Lung (tissue), 12 donors: ENCODE results near the gene MBNL1. TPM values are rescaled to one million over a fixed set of nuclear protein-coding genes. Genes with fewer than 3 reads are reported as not detected.
A peak's percentile ranks its signal among the peaks of the same experiment; 100 is the strongest.

Experiments used
- ATAC-seq: fragments of 200-7000 bp; cut with Tn5 transposase; one replicate; pipeline ENCODE4 v1.9.1; 2020; ENCODE audit warnings: moderate number of reproducible peaks; ENCODE audit not compliant: insufficient read depth, low FRiP score
- DNase-seq, 3 donors: peaks; one replicate each; pipeline ENCODE4 v3.0.0-alpha.2; 2013 to 2017
- H3K27ac ChIP-seq, 2 donors: one replicate each; pipeline ENCODE4 v1.5.1; 2013; ENCODE audit warnings: mild to moderate bottlenecking in 2 of 2, moderate library complexity in 2 of 2, control low read depth in 1 of 2, inconsistent platforms in 1 of 2, low read depth in 1 of 2, low read length in 1 of 2
- H3K27me3 ChIP-seq, 3 donors: one replicate each; pipeline ENCODE4 v1.5.1; 2013; ENCODE audit warnings: low read length in 2 of 3; ENCODE audit not compliant: control insufficient read depth in 3 of 3, insufficient read depth in 3 of 3
- H3K36me3 ChIP-seq, 4 donors: one replicate each; pipeline ENCODE4 v1.5.1; 2013; ENCODE audit warnings: low read length in 4 of 4, mild to moderate bottlenecking in 1 of 4, moderate library complexity in 1 of 4; ENCODE audit not compliant: control insufficient read depth in 4 of 4, insufficient read depth in 4 of 4
- H3K4me1 ChIP-seq, 5 donors: one replicate each; pipeline ENCODE4 v1.5.1; 2013; ENCODE audit warnings: low read length in 5 of 5, mild to moderate bottlenecking in 2 of 5, moderate library complexity in 1 of 5; ENCODE audit not compliant: control insufficient read depth in 5 of 5, insufficient read depth in 5 of 5
- H3K4me3 ChIP-seq: one replicate; pipeline ENCODE4 v1.5.1; 2013; ENCODE audit warnings: mild to moderate bottlenecking, control low read depth, moderate library complexity
- H3K9ac ChIP-seq, 2 donors: one replicate each; pipeline ENCODE4 v1.5.1; 2013; ENCODE audit warnings: low read length in 2 of 2, control low read depth in 1 of 2; ENCODE audit not compliant: insufficient read depth in 1 of 2
- H3K9me3 ChIP-seq, 4 donors: one replicate each; pipeline ENCODE4 v1.5.1; 2013; ENCODE audit warnings: low read length in 3 of 4, mild to moderate bottlenecking in 1 of 4, moderate library complexity in 1 of 4; ENCODE audit not compliant: control insufficient read depth in 4 of 4, insufficient read depth in 3 of 4
- WGBS, 2 donors: extraction: QIAGEN DNeasy Blood & Tissue Kit; methylation state at CpG; one replicate each; pipeline ENCODE4 v1.1.7; 2013; 5-methylcytosine and 5-hydroxymethylcytosine counted together
- polyA plus RNA-seq, 2 donors: library from polyadenylated mRNA; stranded (reverse); fragments of 200-250 nt; gene quantifications; one replicate each; pipeline ENCODE4 v1.2.1, GENCODE V29; 2013
- total RNA-seq, 2 donors: library from RNA; depleted of rRNA in 1 of 2; stranded (reverse); fragments of >200 nt in 1 of 2; gene quantifications; one replicate each; pipeline ENCODE4 v1.2.1, GENCODE V29; 2014 to 2021
- TF ChIP-seq, protein P1 (sequence below): IDR thresholded peaks from 2 replicates; pipeline ENCODE4 v1.5.1; 2012; ENCODE audit warnings: mild to moderate bottlenecking; ENCODE audit errors: control extremely low read depth, extremely low read depth
- donor health status: control.
- donor health status: control.
- donor health status: Bipolar disorder and iron deficiency.
- donor health status: healthy.
- donor health status: DM: yes; HTN: yes; CAD: no.

The MBNL1 gene
- total and polyA plus RNA-seq, 4 donors: 55.3 to 266 (median 165) TPM

- peaks cover 1 to 46% (median 28%) of the 10 kb centered on the region in 5 donors for H3K4me1 ChIP-seq
- WGBS, 2 donors: 86% methylated on average over 2 of the region's 2 CpGs
Observed at GRCh38 chr3:152283492-152284381, 15.0 kb downstream of the MBNL1 start.

GRCh38 chr3:152284906-152285305 is 16.2 kb downstream of the MBNL1 start:
- TF ChIP-seq, protein P1, sequence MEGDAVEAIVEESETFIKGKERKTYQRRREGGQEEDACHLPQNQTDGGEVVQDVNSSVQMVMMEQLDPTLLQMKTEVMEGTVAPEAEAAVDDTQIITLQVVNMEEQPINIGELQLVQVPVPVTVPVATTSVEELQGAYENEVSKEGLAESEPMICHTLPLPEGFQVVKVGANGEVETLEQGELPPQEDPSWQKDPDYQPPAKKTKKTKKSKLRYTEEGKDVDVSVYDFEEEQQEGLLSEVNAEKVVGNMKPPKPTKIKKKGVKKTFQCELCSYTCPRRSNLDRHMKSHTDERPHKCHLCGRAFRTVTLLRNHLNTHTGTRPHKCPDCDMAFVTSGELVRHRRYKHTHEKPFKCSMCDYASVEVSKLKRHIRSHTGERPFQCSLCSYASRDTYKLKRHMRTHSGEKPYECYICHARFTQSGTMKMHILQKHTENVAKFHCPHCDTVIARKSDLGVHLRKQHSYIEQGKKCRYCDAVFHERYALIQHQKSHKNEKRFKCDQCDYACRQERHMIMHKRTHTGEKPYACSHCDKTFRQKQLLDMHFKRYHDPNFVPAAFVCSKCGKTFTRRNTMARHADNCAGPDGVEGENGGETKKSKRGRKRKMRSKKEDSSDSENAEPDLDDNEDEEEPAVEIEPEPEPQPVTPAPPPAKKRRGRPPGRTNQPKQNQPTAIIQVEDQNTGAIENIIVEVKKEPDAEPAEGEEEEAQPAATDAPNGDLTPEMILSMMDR: no peak
- H3K9me3 ChIP-seq: no peaks in the 10 kb centered on the region
- ATAC-seq: no peak
- WGBS, 2 donors: 41 to 52% methylated on average over 3 of the region's 3 CpGs
- H3K9ac ChIP-seq: no peak overlapping the region
- H3K27ac ChIP-seq: no peak overlapping the region
- H3K27me3 ChIP-seq: no peaks in the 10 kb centered on the region
- no peak for DNase-seq
- H3K36me3 ChIP-seq: no peaks in the 10 kb centered on the region
- H3K4me3 ChIP-seq: no peak overlapping the region
- peaks cover 1 to 47% (median 26%) of the 10 kb centered on the region in 5 donors for H3K4me1 ChIP-seq

More at GRCh38 chr3:152283492-152284381, 15.0 kb downstream of the MBNL1 start:
- peak overlapping the region; percentile 47 to 70 for H3K27ac ChIP-seq
- H3K27me3 ChIP-seq: no peaks in the 10 kb centered on the region
- DNase-seq (no peak), ATAC-seq (no peak)
- H3K9me3 ChIP-seq: no peaks in the 10 kb centered on the region
- H3K9ac ChIP-seq: no peak overlapping the region
- no peaks in the 10 kb centered on the region for H3K36me3 ChIP-seq
- TF ChIP-seq, protein P1: no peak
- no peak overlapping the region for H3K4me3 ChIP-seq

DNA sequence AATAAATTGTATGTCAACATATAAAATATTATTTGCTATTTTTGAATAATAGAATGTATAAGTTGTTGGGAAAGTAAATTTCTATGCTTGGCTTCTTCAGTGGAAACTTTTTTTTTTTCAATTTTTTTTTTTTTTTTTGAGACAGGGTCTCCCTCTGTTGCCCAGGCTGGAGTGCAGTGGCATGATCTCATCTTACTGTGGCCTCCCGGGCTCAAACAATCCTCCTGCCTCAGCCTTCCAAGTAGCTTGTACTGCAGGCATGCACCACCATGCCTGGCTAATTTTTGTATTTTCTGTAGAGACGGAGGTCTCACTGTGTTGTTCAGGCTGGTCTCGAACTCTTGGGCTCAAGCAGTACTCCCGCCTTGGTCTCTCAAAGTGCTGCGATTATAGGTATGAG is 16.8 kb downstream of the MBNL1 start:
- Histone ChIP-seq H3K27me3 (no peaks in the 10 kb centered on the region), H3K9ac (no peak overlapping the region), H3K36me3 (no peaks in the 10 kb centered on the region), H3K27ac (no peak overlapping the region), H3K4me3 (no peak overlapping the region), H3K9me3 (no peaks in the 10 kb centered on the region), H3K4me1 (peaks cover 1 to 41% (median 22%) of the 10 kb centered on the region in 5 donors)
- DNase-seq: no peak
- no peak for ATAC-seq
- TF ChIP-seq, protein P1: no peak
- WGBS, 2 donors: 90 to 94% methylated on average over 5 of the region's 5 CpGs
